GM21381 (cell line): ENCODE results near the gene WIPF2.

ENCODE experiments used
- ATAC-seq: cut with Tn5 transposase; IDR thresholded peaks from one replicate; pipeline ENCODE4 v1.9.1; 2021; ENCODE audit warnings: mild to moderate bottlenecking, moderate library complexity; ENCODE audit not compliant: unreplicated experiment

Gene WIPF2

GRCh38 chr17:40244255-40244654 is 25.2 kb downstream of the WIPF2 start:
- no peak for ATAC-seq

- no peak for ATAC-seq
Observed at GRCh38 chr17:40247926-40248495, 28.9 kb downstream of the WIPF2 start.

DNA sequence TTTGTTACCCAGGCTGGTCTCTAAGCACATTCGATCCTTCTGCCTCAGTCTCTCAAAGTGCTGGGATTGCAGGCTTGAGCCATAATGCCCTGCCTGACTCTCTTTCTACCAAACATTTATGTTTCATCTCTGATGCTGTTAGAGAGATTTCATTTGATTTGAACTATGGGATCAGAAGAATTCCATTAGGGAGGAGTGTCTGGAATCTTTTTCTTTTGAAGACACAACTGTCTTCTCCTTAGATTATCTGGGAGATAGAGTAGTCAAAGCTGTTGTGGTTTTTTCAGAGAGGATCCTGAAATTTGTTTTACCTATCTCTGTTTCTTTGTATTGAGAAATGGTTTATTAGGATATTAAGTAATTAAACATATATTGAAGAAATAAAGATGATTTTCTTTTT is 29.4 kb downstream of the WIPF2 start:
- no peak for ATAC-seq

DNA sequence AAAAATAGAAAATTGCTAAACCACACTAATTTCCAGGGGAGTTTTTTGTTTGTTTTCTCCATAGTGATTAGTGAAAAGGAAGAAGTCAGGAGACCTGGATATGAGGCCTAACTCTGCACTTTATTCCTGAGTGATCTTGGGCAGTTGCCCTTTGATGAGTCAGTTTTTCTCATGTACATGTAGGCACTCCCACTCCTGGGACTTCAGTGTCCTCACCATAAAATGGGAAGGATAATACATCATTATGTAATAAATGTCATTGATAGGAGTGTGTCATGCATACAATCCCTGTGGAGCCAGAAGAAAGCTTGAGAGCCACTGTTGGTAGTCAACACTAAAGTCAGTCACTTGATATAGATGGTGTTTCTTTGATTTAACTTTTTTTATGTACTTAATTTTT is 32.5 kb downstream of the WIPF2 start:
- ATAC-seq, result no peak

DNA sequence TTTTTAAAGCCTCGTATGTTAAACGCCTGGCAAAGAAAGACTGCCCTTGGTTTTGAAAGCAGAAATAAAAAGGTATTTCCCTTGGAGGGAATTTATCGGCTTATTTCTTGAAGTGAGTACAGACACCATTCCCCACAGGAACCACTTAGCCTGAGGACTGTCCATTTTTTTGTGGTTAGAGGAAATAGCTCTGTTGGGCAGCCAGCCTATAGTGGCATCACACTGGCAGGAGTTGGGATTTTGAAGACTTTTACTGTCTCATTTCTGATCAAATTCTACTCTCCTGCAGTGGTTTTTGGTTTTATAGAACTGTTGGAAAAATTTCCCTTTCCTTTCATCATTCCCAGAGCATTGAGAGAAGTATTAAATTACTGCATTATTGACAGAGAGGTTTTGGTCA is 34.5 kb downstream of the WIPF2 start:
- no peak for ATAC-seq

GRCh38 chr17:40259505-40259904 is 40.4 kb downstream of the WIPF2 start:
- no peak for ATAC-seq

DNA sequence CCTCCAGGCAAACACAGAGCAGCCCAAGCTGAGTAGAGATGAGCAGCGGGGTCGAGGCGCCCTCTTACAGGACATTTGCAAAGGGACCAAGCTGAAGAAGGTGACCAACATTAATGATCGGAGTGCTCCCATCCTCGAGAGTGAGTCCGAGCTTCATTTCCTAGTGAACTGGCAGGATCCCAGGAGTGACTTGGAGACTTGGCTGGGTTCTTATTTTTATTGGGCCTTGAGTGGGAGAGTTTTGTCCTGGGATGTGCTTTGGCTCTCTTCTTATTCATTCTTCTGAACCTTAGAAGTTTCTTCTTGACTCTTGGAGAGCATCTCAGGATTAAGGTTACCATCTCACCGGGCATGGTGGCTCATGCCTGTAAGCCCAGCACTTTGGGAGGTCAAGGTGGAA is 41.4 kb downstream of the WIPF2 start:
- ATAC-seq, result no peak

GRCh38 chr17:40264458-40265185 is 45.5 kb downstream of the WIPF2 start:
- no peak for ATAC-seq

DNA sequence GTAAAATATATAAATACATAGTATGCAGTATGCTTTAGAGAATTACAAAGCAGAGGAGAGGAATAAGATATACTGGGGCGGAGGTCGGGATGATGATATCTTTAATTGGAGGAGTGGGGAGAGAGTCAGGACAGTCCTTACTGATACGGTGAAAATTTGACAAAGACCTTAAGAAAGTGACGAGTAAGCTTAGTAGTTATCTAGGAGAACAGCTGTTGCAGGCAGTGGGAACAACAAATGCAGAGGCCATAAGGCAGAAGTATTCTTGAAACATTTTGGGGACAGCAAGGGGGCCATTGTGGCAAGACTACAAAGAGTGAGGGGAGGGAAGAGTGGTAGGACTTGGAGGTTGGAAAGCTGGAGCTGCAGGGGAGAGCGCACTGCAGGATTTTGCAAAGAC is 46.2 kb downstream of the WIPF2 start:
- ATAC-seq, result no peak

- no peak for ATAC-seq
Observed at GRCh38 chr17:40266882-40267281, 47.8 kb downstream of the WIPF2 start.

GRCh38 chr17:40268141-40268712 is 49.1 kb downstream of the WIPF2 start:
- no peak for ATAC-seq

- ATAC-seq, result no peak
Observed at GRCh38 chr17:40278414-40278813, 59.3 kb downstream of the WIPF2 start.

GRCh38 chr17:40279402-40279801 is 60.3 kb downstream of the WIPF2 start:
- no peak for ATAC-seq

DNA sequence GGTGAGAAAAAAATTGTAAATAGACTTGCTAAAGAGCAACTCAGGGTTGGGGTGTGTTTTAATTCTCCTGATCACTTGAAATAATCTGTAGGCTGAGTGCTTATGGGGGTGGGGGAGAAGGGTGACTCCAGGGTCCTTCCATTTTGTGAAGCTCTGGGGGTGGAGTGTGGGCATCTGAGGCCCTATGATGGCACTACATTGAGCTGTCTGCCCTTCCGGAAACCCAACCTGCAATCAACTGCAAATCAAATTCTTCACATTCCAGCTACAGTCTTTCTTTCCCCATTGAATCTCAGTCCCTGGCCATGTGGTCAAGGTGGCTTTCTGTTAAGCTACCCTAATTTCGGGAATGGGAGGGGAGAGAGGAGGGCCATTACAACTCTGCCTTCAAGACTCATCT is 62.6 kb downstream of the WIPF2 start:
- ATAC-seq, result no peak

- ATAC-seq, result no peak
Observed at GRCh38 chr17:40283662-40284061, 64.6 kb downstream of the WIPF2 start.

- no peak for ATAC-seq
Observed at GRCh38 chr17:40284085-40284713, 65.1 kb downstream of the WIPF2 start.

- ATAC-seq, result no peak
Observed at GRCh38 chr17:40286473-40286872, 67.4 kb downstream of the WIPF2 start.

DNA sequence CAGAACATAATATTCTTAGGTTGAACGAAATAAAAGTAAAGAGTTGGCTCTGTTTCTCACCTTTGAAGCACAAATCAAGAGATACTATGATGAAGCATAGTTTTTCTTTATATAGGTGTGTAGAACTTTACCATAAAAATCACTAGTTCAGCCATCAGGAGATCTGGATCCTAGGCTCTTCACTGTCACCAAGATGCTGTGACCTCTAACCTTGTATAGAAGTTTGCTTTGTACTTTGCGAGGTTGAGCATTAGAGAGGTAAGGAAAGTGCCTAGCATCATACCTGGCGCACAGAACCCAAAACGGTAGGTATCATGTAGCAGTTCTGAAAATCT is 68.0 kb downstream of the WIPF2 start:
- ATAC-seq, result no peak

DNA sequence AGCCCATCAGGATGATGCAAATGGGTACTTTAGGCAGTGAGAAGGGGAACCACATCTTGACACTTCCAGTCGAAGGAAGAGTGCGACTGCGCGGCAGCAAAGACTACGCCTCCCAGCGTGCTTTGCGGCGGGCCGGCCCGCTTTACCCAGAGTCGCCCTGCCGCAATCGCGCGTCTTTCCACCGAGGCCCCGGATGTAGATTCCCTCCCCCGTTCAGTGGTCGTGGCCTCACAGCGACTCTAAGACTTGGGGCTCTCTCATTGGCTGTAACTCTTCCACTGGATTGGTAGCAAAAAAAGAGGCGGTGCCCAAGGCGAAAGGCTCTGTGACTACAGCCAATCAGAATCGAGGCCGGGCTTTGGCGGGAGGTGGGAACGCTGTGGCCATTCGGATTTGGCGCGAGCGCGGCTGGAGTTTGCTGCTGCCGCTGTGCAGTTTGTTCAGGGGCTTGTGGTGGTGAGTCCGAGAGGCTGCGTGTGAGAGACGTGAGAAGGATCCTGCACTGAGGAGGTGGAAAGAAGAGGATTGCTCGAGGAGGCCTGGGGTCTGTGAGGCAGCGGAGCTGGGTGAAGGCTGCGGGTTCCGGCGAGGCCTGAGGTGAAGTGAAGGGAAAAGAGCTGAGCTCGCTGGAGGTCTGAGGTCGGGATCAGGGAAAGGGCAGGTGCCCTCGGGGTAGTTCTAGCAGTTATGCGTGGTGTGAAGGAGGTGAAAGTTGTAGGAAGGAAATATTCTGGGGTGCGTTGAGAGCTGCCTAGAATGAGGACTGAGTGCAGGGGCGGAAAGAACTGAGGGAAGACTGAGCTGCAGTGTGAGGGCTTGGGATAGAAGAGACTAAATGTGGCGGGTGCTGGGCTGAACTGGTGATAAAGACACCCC is 68.6 kb downstream of the WIPF2 start, which contains the start of gene CDC6:
TSS of gene CDC6 (plus strand) at position 386 of the 876 bp plus-strand sequence. CDS start 1,542 bp downstream, outside the sequence.
- ATAC-seq, result peak; percentile 93

GRCh38 chr17:40290629-40291280 is 71.7 kb downstream of the WIPF2 start:
- no peak for ATAC-seq

GRCh38 chr17:40291281-40291664 is 72.2 kb downstream of the WIPF2 start:
- ATAC-seq, result no peak
